Measurements from ENCODE around the gene APEH. TPM values are rescaled to one million over a fixed set of nuclear protein-coding genes. Genes with fewer than 3 reads are reported as not detected.

The APEH gene
- polyA plus RNA-seq, 1 donor, result 84.3 TPM

DNA sequence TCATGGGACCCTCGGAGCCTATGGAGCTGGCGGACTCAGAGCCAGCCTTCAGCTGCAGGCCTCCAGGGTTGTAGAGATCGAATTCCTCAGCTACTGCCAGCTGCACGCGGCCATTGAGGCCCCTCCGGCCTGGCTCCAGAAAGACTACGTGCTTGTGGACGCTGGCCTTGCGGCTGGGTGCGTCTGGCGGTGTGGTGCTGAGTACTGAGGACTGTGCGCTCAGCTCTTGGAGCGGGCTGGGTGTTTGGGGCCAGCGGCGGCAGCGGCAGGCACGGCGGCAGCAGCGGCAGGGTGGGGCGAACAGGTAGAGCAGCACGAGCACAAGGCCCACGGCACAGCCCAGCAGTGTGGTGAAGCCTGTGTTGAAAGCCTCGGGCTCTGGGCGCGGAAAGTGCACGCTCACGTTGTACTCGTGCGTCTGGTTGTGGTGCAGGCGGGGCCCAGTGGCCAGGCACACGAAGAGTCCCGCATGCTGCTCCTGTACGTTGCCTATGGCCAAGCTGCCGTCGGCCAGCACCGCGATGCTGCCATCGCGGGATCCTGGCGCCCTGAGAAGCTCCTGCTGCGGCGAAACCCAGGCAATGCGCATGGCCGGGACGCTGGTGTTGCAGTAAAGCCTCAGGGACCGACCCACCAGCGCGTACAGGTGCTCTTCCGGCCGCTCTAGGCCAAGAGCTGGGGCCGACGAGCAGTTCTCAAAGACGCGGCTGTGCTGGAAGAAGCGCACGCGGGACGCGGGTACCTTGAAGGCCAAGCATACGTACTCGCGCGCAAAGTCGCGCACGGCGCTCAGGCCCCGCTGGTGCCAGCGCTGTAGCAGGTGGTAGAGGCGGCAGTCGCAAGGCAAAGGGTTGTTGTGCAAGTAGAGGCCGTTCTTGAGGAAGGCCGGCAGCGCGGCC lies 44.1 kb downstream of the APEH start:
- Histone ChIP-seq H3K36me3 (ENCODE audit: control insufficient read depth, insufficient read depth, low read length) (peaks cover 65% of the 10 kb centered on the region), H3K4me1 (ENCODE audit: control insufficient read depth, insufficient read depth, low read length) (peaks cover 22% of the 10 kb centered on the region), H3K27me3 (ENCODE audit: control insufficient read depth, insufficient read depth, low read length) (no peaks in the 10 kb centered on the region), H3K4me3 (ENCODE audit: low read length) (no peak overlapping the region), H3K27ac (ENCODE audit: low read length) (no peak overlapping the region), H3K9me3 (ENCODE audit: control insufficient read depth, low read depth, low read length) (peaks cover 11% of the 10 kb centered on the region)
- DNase-seq, result no peak
- no CpG with 5 or more reads among the region's 75 CpGs for WGBS (ENCODE audit: insufficient coverage, low lambda C conversion rate)

DNA sequence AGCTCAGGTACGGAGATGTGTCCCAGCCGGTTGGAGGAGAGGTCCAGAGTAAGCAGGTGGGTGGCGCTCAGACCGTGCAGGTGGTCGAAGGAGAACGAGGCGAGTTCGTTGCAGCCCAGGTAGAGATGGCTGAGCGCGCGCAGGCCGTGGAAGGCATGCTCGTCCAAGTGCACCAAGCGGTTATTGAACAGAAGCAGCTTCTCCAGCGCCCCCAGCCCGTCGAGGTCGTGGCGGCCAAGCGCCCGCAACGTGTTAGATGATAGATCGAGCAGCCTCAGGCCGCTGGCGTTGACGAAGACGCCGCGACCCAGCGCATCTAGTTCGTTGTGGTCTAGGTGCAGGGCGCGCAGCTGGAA lies 44.7 kb downstream of the APEH start:
- no peaks in the 10 kb centered on the region for H3K27me3 ChIP-seq (ENCODE audit: control insufficient read depth, insufficient read depth, low read length)
- H3K4me3 ChIP-seq (ENCODE audit: low read length), result peak overlapping the region; percentile 44
- DNase-seq, result no peak
- peaks cover 11% of the 10 kb centered on the region for H3K9me3 ChIP-seq (ENCODE audit: control insufficient read depth, low read depth, low read length)
- H3K27ac ChIP-seq (ENCODE audit: low read length), result no peak overlapping the region
- no CpG with 5 or more reads among the region's 33 CpGs for WGBS (ENCODE audit: insufficient coverage, low lambda C conversion rate)
- H3K36me3 ChIP-seq (ENCODE audit: control insufficient read depth, insufficient read depth, low read length), result peaks cover 59% of the 10 kb centered on the region
- H3K4me1 ChIP-seq (ENCODE audit: control insufficient read depth, insufficient read depth, low read length), result peaks cover 22% of the 10 kb centered on the region

DNA sequence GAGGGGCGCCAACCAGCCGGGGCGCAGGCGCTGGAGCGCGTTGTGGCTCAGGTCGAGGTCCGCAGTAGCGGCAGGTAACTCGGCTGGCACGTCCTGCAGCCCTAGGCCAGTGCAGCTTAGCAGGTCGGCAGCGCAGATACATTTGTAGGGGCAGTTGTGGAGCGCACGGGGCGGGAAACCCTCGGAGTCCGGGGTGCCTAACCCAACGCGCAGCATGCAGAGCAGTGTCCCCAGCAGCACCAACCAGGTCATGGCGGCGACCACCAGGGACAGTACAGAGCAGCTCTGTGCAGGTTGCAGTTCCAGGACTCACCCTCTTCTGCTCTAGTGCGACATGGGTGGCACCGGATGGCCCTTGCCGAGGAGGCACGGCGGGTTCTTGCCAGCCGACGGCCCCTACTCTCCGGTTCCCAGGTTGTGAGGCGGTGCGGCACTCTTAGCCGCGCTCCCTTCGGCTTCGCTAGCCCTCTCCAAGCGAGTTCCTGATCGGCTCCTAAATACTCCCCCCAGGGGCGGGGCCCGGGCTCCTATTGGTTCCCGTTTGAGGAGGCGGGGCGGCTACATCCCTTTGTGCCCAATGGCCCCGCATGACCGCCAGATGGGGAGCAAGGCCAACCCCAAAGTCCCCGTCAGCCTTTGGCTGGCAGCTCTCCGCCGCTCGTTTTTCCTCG lies 45.2 kb downstream of the APEH start, which contains the start of gene AMIGO3:
Gene AMIGO3 (minus strand): TSS at position 471 of the 671 bp plus-strand sequence. CDS start 219 bp downstream, at position 252.
- H3K27ac ChIP-seq (ENCODE audit: low read length), result peak within 1 kb of the TSS; percentile 55
- peaks cover 54% of the 10 kb centered on the region for H3K36me3 ChIP-seq (ENCODE audit: control insufficient read depth, insufficient read depth, low read length)
- WGBS (ENCODE audit: insufficient coverage, low lambda C conversion rate), result no CpG with 5 or more reads among the region's 50 CpGs

DNA sequence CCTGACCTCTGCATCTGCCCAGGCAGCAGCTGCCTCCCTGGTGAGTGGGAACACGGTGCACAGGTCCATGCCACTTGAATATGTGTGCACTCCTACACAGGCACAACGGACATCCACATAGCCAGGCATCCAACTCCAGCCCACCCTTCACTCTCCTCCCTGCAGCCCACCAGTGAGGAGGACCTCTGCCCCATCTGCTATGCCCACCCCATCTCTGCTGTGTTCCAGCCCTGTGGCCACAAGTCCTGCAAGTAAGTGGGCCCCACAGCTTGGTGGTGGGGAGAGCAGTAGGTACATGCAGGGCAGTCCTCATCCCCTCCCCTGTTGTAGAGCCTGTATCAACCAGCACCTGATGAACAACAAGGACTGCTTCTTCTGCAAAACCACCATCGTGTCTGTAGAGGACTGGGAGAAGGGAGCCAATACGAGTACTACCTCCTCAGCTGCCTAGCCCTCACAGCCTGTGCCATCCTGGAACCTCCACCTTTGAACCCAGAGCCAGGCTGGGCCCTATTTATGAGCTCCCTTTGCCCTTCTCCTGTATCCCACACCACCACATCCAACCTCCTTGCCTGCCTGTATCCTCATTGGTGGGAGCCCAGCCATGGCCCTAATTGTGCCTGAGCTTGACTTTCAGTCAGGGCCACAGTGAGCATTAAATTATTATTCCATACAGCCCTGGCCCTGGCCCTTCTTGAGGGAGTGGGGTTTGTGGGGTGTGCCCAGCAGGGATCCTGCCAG lies 46.9 kb downstream of the APEH start:
- no peak for DNase-seq
- Histone ChIP-seq H3K27me3 (ENCODE audit: control insufficient read depth, insufficient read depth, low read length) (no peaks in the 10 kb centered on the region), H3K4me3 (ENCODE audit: low read length) (no peak overlapping the region), H3K36me3 (ENCODE audit: control insufficient read depth, insufficient read depth, low read length) (peaks cover 49% of the 10 kb centered on the region), H3K9me3 (ENCODE audit: control insufficient read depth, low read depth, low read length) (peaks cover 11% of the 10 kb centered on the region), H3K4me1 (ENCODE audit: control insufficient read depth, insufficient read depth, low read length) (peaks cover 31% of the 10 kb centered on the region), H3K27ac (ENCODE audit: low read length) (no peak overlapping the region)
- no CpG with 5 or more reads among the region's 4 CpGs for WGBS (ENCODE audit: insufficient coverage, low lambda C conversion rate)

More for the DNA sequence above, 45.2 kb downstream of the APEH start, which contains the start of gene AMIGO3:
- H3K27me3 ChIP-seq (ENCODE audit: control insufficient read depth, insufficient read depth, low read length), result no peaks in the 10 kb centered on the region
- DNase-seq, result peak; percentile 78 to 93
- peaks cover 11% of the 10 kb centered on the region for H3K9me3 ChIP-seq (ENCODE audit: control insufficient read depth, low read depth, low read length)
- peaks cover 24% of the 10 kb centered on the region for H3K4me1 ChIP-seq (ENCODE audit: control insufficient read depth, insufficient read depth, low read length)
- peak within 1 kb of the TSS; percentile 44 for H3K4me3 ChIP-seq (ENCODE audit: low read length)

DNA sequence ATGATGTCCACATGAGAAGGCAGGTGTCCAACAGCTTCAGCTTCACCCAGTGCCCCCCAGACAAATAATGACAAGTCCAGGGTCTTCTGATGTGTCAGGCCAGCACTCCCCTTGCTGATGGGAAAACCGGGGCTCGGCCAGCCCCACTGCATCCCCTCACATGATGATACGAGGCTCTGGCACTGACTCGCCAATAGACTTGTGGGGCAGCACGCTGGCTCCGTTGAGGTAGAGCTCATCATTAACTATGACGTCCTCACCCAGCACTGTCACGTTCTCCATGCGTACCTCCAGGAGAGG lies 47.4 kb downstream of the APEH start:
- peaks cover 31% of the 10 kb centered on the region for H3K4me1 ChIP-seq (ENCODE audit: control insufficient read depth, insufficient read depth, low read length)
- DNase-seq, result no peak
- peaks cover 49% of the 10 kb centered on the region for H3K36me3 ChIP-seq (ENCODE audit: control insufficient read depth, insufficient read depth, low read length)
- H3K27ac ChIP-seq (ENCODE audit: low read length), result no peak overlapping the region
- no peaks in the 10 kb centered on the region for H3K27me3 ChIP-seq (ENCODE audit: control insufficient read depth, insufficient read depth, low read length)
- H3K9me3 ChIP-seq (ENCODE audit: control insufficient read depth, low read depth, low read length), result peaks cover 11% of the 10 kb centered on the region
- H3K4me3 ChIP-seq (ENCODE audit: low read length), result no peak overlapping the region
- WGBS (ENCODE audit: insufficient coverage, low lambda C conversion rate), result no CpG with 5 or more reads among the region's 9 CpGs

DNA sequence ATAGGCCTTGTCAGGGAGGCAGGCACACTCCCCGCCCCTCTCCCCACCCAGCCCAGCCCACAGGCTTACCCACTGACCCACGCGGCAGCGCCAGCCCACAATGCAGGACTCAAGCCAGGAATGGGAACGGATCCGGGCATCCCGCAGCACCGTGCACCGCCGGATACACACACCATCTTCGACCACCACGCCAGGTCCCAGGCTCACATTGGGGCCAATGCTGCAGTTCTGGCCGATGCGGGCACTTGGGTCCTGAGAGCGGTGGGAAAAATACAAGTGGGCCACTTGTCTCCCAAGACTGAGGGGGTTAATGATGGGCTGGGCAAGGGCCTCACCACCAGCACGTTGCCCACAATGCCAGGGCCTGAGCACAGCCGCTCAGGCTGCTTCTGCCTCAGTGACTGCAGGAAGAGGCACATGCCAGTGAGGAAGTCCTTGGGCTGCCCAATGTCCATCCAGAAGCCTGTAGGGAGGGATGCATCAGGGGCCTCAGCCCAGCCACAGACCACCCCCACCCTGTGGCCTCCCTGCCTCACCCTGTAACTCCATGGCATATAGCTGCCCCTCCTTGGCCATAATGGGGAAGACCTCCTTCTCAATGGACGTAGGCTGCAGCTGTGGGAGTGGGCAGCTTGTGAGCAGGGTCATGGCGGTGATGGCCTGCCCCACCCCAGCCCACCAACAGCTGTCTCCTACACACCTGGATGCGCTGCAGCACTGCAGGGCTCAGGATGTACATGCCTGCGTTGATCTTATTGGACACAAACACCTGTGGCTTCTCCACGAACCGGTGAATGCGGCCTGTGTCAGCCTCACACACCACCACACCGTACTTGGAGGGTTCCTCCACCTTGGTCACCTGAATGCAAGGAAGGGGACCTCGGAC lies 48.0 kb downstream of the APEH start:
- 100% methylated on average over 1 of the region's 26 CpGs for WGBS (ENCODE audit: insufficient coverage, low lambda C conversion rate)
- Histone ChIP-seq H3K27ac (ENCODE audit: low read length) (no peak overlapping the region), H3K4me3 (ENCODE audit: low read length) (no peak overlapping the region), H3K9me3 (ENCODE audit: control insufficient read depth, low read depth, low read length) (peaks cover 11% of the 10 kb centered on the region), H3K4me1 (ENCODE audit: control insufficient read depth, insufficient read depth, low read length) (peaks cover 31% of the 10 kb centered on the region), H3K36me3 (ENCODE audit: control insufficient read depth, insufficient read depth, low read length) (peaks cover 49% of the 10 kb centered on the region), H3K27me3 (ENCODE audit: control insufficient read depth, insufficient read depth, low read length) (no peaks in the 10 kb centered on the region)
- no peak for DNase-seq

DNA sequence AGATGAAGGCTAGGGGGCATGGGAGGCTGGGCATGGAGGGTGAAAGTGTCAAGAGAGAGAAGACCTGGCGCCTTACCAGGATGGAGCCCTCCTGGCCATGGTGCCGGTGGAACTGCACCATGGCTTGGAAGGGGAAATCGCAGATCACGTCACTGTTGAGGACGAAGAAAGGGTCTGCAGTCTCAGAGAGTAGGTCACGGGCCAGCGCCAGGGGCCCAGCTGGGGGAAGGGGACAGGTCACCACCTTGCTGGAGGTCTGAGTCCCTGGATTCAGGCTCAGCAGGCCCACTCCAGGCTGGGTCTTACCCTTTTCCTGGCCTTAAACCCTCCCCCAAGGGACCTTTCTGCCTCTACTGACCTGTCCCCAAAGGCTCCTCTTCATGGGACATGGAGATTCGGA lies 48.7 kb downstream of the APEH start:
- no CpG with 5 or more reads among the region's 8 CpGs for WGBS (ENCODE audit: insufficient coverage, low lambda C conversion rate)
- peak overlapping the region; percentile 99 for H3K27ac ChIP-seq (ENCODE audit: low read length)
- no peak for DNase-seq
- H3K4me3 ChIP-seq (ENCODE audit: low read length), result peak overlapping the region; percentile 100
- H3K9me3 ChIP-seq (ENCODE audit: control insufficient read depth, low read depth, low read length), result peaks cover 11% of the 10 kb centered on the region
- no peaks in the 10 kb centered on the region for H3K27me3 ChIP-seq (ENCODE audit: control insufficient read depth, insufficient read depth, low read length)
- peaks cover 54% of the 10 kb centered on the region for H3K36me3 ChIP-seq (ENCODE audit: control insufficient read depth, insufficient read depth, low read length)
- peaks cover 31% of the 10 kb centered on the region for H3K4me1 ChIP-seq (ENCODE audit: control insufficient read depth, insufficient read depth, low read length)

DNA sequence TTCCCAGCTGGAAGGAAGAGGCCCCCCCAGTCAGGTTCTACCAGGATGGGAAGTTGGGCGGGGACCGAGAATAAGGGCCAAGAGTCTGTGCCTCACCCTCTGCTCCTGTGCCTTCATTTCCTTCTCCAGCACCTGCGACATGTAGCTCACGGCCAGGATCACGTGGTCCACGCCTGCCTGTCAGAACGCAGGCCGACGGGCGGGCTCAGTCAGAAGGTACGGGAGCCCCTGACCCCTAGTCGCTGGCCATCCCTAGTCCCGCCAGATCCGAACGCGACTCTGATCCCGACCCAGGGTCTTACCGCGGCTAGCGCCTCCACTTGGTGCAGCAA lies 49.1 kb downstream of the APEH start:
- Histone ChIP-seq H3K4me1 (ENCODE audit: control insufficient read depth, insufficient read depth, low read length) (peaks cover 30% of the 10 kb centered on the region), H3K4me3 (ENCODE audit: low read length) (peak overlapping the region; percentile 100), H3K9me3 (ENCODE audit: control insufficient read depth, low read depth, low read length) (peaks cover 7% of the 10 kb centered on the region), H3K27ac (ENCODE audit: low read length) (peak overlapping the region; percentile 99), H3K27me3 (ENCODE audit: control insufficient read depth, insufficient read depth, low read length) (no peaks in the 10 kb centered on the region), H3K36me3 (ENCODE audit: control insufficient read depth, insufficient read depth, low read length) (peaks cover 57% of the 10 kb centered on the region)
- WGBS (ENCODE audit: insufficient coverage, low lambda C conversion rate), result no CpG with 5 or more reads among the region's 20 CpGs
- peak; percentile 64 to 83 for DNase-seq

DNA sequence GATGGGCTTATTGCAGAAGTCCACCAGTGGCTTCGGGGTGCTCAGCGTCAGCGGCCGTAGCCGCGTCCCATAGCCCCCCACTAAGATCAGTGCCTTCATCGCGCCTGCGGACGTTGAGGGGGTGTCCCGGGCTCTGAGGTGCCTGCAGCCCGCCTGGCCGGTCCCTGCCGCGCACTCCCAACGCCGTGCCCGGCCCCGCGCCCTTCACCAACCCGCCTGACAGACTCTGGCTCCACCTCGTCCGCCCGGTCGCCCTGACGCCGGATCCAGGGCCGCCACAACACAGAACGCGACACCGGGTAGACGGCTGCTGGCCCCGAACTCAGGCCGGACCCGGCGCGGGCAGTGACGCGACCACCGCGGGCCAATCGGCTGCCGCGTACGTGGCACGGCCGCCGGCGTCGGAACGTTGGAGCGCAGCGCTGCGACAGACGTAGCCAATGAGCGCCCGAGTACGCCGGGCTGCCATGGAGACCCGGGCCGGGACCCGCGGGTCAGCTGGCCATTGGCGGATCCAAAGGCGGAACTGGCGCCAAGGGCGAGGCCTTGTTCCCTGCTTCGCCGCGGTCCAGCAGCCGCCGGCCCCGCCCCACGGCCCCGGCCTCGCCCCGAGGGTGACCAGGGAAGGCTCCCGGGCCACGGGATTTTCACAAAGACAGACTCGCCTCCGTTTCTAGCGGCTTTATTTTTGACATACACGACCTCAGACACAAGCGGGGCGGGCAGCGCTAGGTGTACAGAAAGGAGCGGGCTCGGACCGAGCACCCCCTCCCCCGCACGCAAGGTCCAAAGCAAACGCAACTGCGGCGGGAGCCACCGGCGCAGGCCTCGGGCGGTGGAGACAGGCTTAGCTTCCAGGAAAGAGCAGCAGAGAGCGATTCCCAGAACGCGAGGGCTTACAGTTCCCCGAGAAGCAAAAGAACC lies 49.7 kb downstream of the APEH start, which contains the start of gene GMPPB:
Gene GMPPB (minus strand): TSS at position 324 of the 924 bp plus-strand sequence. CDS start 225 bp downstream, at position 99.
- WGBS (ENCODE audit: insufficient coverage, low lambda C conversion rate), result no CpG with 5 or more reads among the region's 102 CpGs
- H3K9me3 ChIP-seq (ENCODE audit: control insufficient read depth, low read depth, low read length), result peaks cover 2% of the 10 kb centered on the region
- DNase-seq, result peak; percentile 97 to 98
- peak within 1 kb of the TSS; percentile 100 for H3K4me3 ChIP-seq (ENCODE audit: low read length)
- H3K4me1 ChIP-seq (ENCODE audit: control insufficient read depth, insufficient read depth, low read length), result peaks cover 24% of the 10 kb centered on the region
- no peaks in the 10 kb centered on the region for H3K27me3 ChIP-seq (ENCODE audit: control insufficient read depth, insufficient read depth, low read length)
- H3K36me3 ChIP-seq (ENCODE audit: control insufficient read depth, insufficient read depth, low read length), result peaks cover 58% of the 10 kb centered on the region
- peak within 1 kb of the TSS; percentile 99 for H3K27ac ChIP-seq (ENCODE audit: low read length)
